HepG2 (cell line): ENCODE measurements around the gene NOL4L. TPM values are rescaled to one million over a fixed set of nuclear protein-coding genes. Genes with fewer than 3 reads are reported as not detected.

Experiments
- ATAC-seq: fragments of 200-7000 bp; cut with Tn5 transposase; 3 replicates; pipeline ENCODE4 v1.9.1; 2020; ENCODE audit warnings: mild to moderate bottlenecking, moderate library complexity
- BruUV-seq: library from RNA; stranded (reverse); fragments of 400-500 nt; replicated peaks from 2 replicates; lab custom pipeline; 2021; lab: Mats Ljungman, UMichigan
- CTCF ChIA-PET: fragments of 300-600 bp; formaldehyde crosslinking; extraction: SDS; loops from one replicate; lab custom pipeline; 2021; ENCODE audit warnings: low total read pairs, inconsistent platforms, low intra/inter-chr PET ratio; lab: Yijun Ruan, JAX
- POLR2A ChIA-PET: fragments of 350-600 bp; sonication (Branson Sonifier 250); formaldehyde crosslinking; loops from one replicate; lab custom pipeline; 2020; ENCODE audit warnings: antibody characterized with exemption, inconsistent platforms; lab: Yijun Ruan, JAX
- DNase-seq: peaks from one replicate; pipeline ENCODE4 v3.0.0-alpha.2; 2015; ENCODE audit warnings: low spot score
- FAIRE-seq: peaks from 3 replicates; lab custom pipeline; 2011; peaks lifted over from hg19 to GRCh38; lab: Jason Lieb, UNC
- H2AFZ ChIP-seq: one replicate; pipeline ENCODE4 v1.6.1; 2011; ENCODE audit warnings: low read length, inconsistent platforms
- H3K27ac ChIP-seq: fragments of 300-600 bp; 3 replicates; pipeline ENCODE4 v1.8.0; 2011; ENCODE audit warnings: mixed run types, mild to moderate bottlenecking, mixed read lengths, low read length, inconsistent platforms; ENCODE audit not compliant: insufficient read depth; ENCODE audit errors: extremely low read length
- H3K27me3 ChIP-seq, 2 experiments: fragments of 200-600 bp in 1 of 2; 2 replicates in 1 of 2; 3 replicates in 1 of 2; pipeline versions ENCODE4 v1.6.0 to v1.8.0; 2011; ENCODE audit warnings: low read length in 2 of 2, mild to moderate bottlenecking in 2 of 2, moderate library complexity in 2 of 2, inconsistent platforms in 1 of 2; ENCODE audit not compliant: insufficient read depth in 2 of 2, control insufficient read depth in 1 of 2
- H3K36me3 ChIP-seq, 2 experiments: fragments of 200-600 bp in 1 of 2; replicated peaks in 1 of 2; 2 replicates in 1 of 2; 3 replicates in 1 of 2; pipeline versions ENCODE4 v1.5.1 to v1.8.0; 2011; ENCODE audit warnings: low read length in 2 of 2, inconsistent platforms in 1 of 2; ENCODE audit not compliant: insufficient read depth in 2 of 2, control insufficient read depth in 1 of 2
- H3K4me1 ChIP-seq: 2 replicates; pipeline ENCODE4 v1.5.1; 2012; ENCODE audit warnings: low read length, inconsistent platforms; ENCODE audit not compliant: insufficient read depth
- H3K4me2 ChIP-seq: 2 replicates; pipeline ENCODE4 v1.6.0; 2011; ENCODE audit warnings: low read depth, low read length, inconsistent platforms
- H3K4me3 ChIP-seq, 3 experiments: fragments of 200-600 bp in 1 of 3; sonication (generic), shearing (Covaris generic) in 1 of 3; replicated peaks in 1 of 3; 2 replicates each; pipeline ENCODE4 v1.5.1; 2011 to 2016; ENCODE audit warnings: low read length in 3 of 3, inconsistent platforms in 2 of 3, low read depth in 2 of 3, mild to moderate bottlenecking in 2 of 3, control low read depth in 1 of 3, mixed read lengths in 1 of 3; ENCODE audit not compliant: insufficient read depth in 1 of 3
- H3K79me2 ChIP-seq: one replicate; pipeline ENCODE4 v1.6.1; 2011; ENCODE audit warnings: low read length, inconsistent platforms; ENCODE audit not compliant: insufficient read depth
- H3K9ac ChIP-seq: 2 replicates; pipeline ENCODE4 v1.6.0; 2011; ENCODE audit warnings: mild to moderate bottlenecking, low read depth, low read length, inconsistent platforms; ENCODE audit not compliant: insufficient read depth
- H3K9me3 ChIP-seq: 2 replicates; pipeline ENCODE4 v1.5.1; 2012; ENCODE audit warnings: mild to moderate bottlenecking, low read length
- H4K20me1 ChIP-seq: 2 replicates; pipeline ENCODE4 v1.6.0; 2011; ENCODE audit warnings: inconsistent platforms, mild to moderate bottlenecking, low read length, moderate library complexity; ENCODE audit not compliant: insufficient read depth
- BRD4 ChIP-seq: sonication (generic); formaldehyde crosslinking; IDR thresholded peaks from 2 replicates; pipeline ENCODE4 v1.4.0; 2020; ENCODE audit warnings: missing genetic modification reagents
- CCAR2 ChIP-seq: fragments of 200-400 bp; formaldehyde crosslinking; optimal IDR thresholded peaks from 2 replicates; pipeline ENCODE3; 2018; ENCODE audit warnings: low read depth, mild to moderate bottlenecking, low read length, moderate library complexity
- MXD1 ChIP-seq: sonication (generic); formaldehyde crosslinking; IDR thresholded peaks from 2 replicates; pipeline ENCODE4 v1.4.0; 2020; ENCODE audit warnings: mild to moderate bottlenecking, missing genetic modification reagents
- NFIB ChIP-seq: sonication (generic); formaldehyde crosslinking; IDR thresholded peaks from 2 replicates; pipeline ENCODE4 v1.9.0; 2021; ENCODE audit warnings: missing genetic modification reagents, mild to moderate bottlenecking, borderline replicate concordance
- PRDM15 ChIP-seq: sonication (generic); formaldehyde crosslinking; IDR thresholded peaks from 2 replicates; pipeline ENCODE4 v1.4.0; 2020; ENCODE audit warnings: missing genetic modification reagents
- RARA ChIP-seq: IDR thresholded peaks from 2 replicates; pipeline ENCODE4 v1.6.1; 2016; ENCODE audit warnings: missing genetic modification reagents, missing compliant biosample characterization
- RCOR2 ChIP-seq: IDR thresholded peaks from 2 replicates; pipeline ENCODE4 v1.6.1; 2016; ENCODE audit warnings: missing biosample characterization, missing genetic modification reagents
- TFDP1 ChIP-seq: IDR thresholded peaks from 2 replicates; pipeline ENCODE4 v1.6.1; 2016; ENCODE audit warnings: missing compliant biosample characterization, missing genetic modification reagents, borderline replicate concordance
- ZNF276 ChIP-seq: sonication (generic); formaldehyde crosslinking; IDR thresholded peaks from 2 replicates; pipeline ENCODE4 v1.4.0; 2020; ENCODE audit warnings: mild to moderate bottlenecking, low read depth, missing genetic modification reagents
- ZNF770 ChIP-seq: sonication (generic); formaldehyde crosslinking; IDR thresholded peaks from 2 replicates; pipeline ENCODE4 v1.5.0; 2020; ENCODE audit warnings: mild to moderate bottlenecking, missing genetic modification reagents
- ZNF772 ChIP-seq: sonication (generic); formaldehyde crosslinking; IDR thresholded peaks from 2 replicates; pipeline ENCODE4 v1.5.0; 2020; ENCODE audit warnings: mild to moderate bottlenecking, missing genetic modification reagents
- WGBS: methylation state at CpG from one replicate; pipeline ENCODE4 v1.1.6; 2017; ENCODE audit warnings: low lambda C conversion rate; 5-methylcytosine and 5-hydroxymethylcytosine counted together
- in situ Hi-C: cut with HindIII; loops from 2 replicates; pipeline ENCODE4 v1.10.0; 2017; ENCODE audit warnings: low pct_unique_long_range_greater_than_20kb; ENCODE audit not compliant: extremely low pct_ligation_motif_present
- intact Hi-C: fragments of 100-400 bp; cut with micrococcal nuclease; formaldehyde crosslinking; loops from one replicate; pipeline ENCODE4 v1.10.0; 2022; ENCODE audit not compliant: unreplicated experiment
- polyA plus RNA-seq, 8 experiments: library from polyadenylated mRNA; depleted of rRNA in 3 of 8; stranded (reverse) in 7 of 8; unstranded in 1 of 8; fragments of >200 nt; fragmentation: Illumina TruSeq in 4 of 8; extraction: Trizol in 4 of 8; gene quantifications; 2 replicates each; pipeline versions ENCODE4 v1.2.1 to v1.2.3, GENCODE V29; 2011 to 2016; ENCODE audit warnings: low read depth in 4 of 8, missing spikeins in 1 of 8, mixed read lengths in 1 of 8; ENCODE audit not compliant: insufficient read depth in 1 of 8
- total RNA-seq, 5 experiments: library from RNA; depleted of rRNA; stranded (reverse); fragments of >200 nt; fragmentation: Illumina TruSeq; extraction: Trizol; gene quantifications; 2 replicates each; pipeline ENCODE4 v1.2.3, GENCODE V29; 2016; ENCODE audit warnings: low read depth in 1 of 5

Gene NOL4L
- total and polyA plus RNA-seq, 2 of the 13 experiments (the other 11 are each of a cell fraction or from before 2014, with no cell fraction given) = 16.6 to 35.4 TPM

GRCh38 chr20:32626859-32627636 lies 41.9 kb upstream of the NOL4L start:
- Histone ChIP-seq H3K9ac (no peak overlapping the region), H3K4me2 (peak overlapping the region; percentile 58), H4K20me1 (no peaks in the 10 kb centered on the region), H3K4me3 (peak overlapping the region in 1 of 3 experiments; percentile 25; a peak in 2 of 6 replicates), H2AFZ (no peak overlapping the region), H3K36me3 (no peaks in the 10 kb centered on the region), H3K79me2 (no peaks in the 10 kb centered on the region), H3K4me1 (peaks cover 49% of the 10 kb centered on the region), H3K27me3 (peaks cover 3 to 60% of the 10 kb centered on the region in 2 experiments; a peak in 4 of 5 replicates), H3K27ac (no peak overlapping the region), H3K9me3 (no peaks in the 10 kb centered on the region)
- in situ Hi-C loops = no loop called here
- ChIA-PET CTCF (no interaction called here), POLR2A (interaction anchor here (0.6 to 2.3 kb wide), 4 partner anchors 75 to 118 kb away, joined by 3 to 8 read pairs (median 3); no protein-coding TSS in a partner anchor)
- ATAC-seq (peak; percentile 2), FAIRE-seq (no peak), DNase-seq (no peak)
- 44% methylated on average over 13 of the region's 26 CpGs for WGBS
- BruUV-seq = no TSS peak
- intact Hi-C loops = no loop called here
- TF ChIP-seq CCAR2 (no peak), ZNF772 (CRISPR knock-in tag) (no peak), RCOR2 (CRISPR knock-in tag) (no peak), MXD1 (CRISPR knock-in tag) (peak; percentile 39; the same call in 1 of the 2 replicates), TFDP1 (CRISPR knock-in tag) (no peak), NFIB (no peak), PRDM15 (no peak), BRD4 (no peak), RARA (CRISPR knock-in tag) (no peak), ZNF770 (CRISPR knock-in tag) (no peak), ZNF276 (no peak)
